ENCODE results near the gene GPR26.

Gene GPR26

GRCh38 chr10:123645615-123646014 is 20.5 kb upstream of the GPR26 start:
- no peak for DNase-seq (ENCODE audit: low read depth, low spot score)

GRCh38 chr10:123648595-123648994 is 17.6 kb upstream of the GPR26 start:
- no peak for DNase-seq (ENCODE audit: low read depth, low spot score)

GRCh38 chr10:123649676-123650075 is 16.5 kb upstream of the GPR26 start:
- no peak for DNase-seq (ENCODE audit: low read depth, low spot score)

GRCh38 chr10:123651421-123652047 is 14.6 kb upstream of the GPR26 start:
- no peak for DNase-seq (ENCODE audit: low read depth, low spot score)

GRCh38 chr10:123655751-123656150 is 10.4 kb upstream of the GPR26 start:
- DNase-seq (ENCODE audit: low read depth, low spot score) = peak; percentile 85

GRCh38 chr10:123663522-123663921 is 2.6 kb upstream of the GPR26 start:
- DNase-seq (ENCODE audit: low read depth, low spot score) = no peak

GRCh38 chr10:123665491-123666286 is 466 bp upstream of the GPR26 start:
- no peak for DNase-seq (ENCODE audit: low read depth, low spot score)

GRCh38 chr10:123669886-123670285 is 3.7 kb downstream of the GPR26 start:
- no peak for DNase-seq (ENCODE audit: low read depth, low spot score)

- DNase-seq (ENCODE audit: low read depth, low spot score) = no peak
Observed at GRCh38 chr10:123673198-123673597, 7.0 kb downstream of the GPR26 start.

GRCh38 chr10:123674741-123675140 is 8.6 kb downstream of the GPR26 start:
- DNase-seq (ENCODE audit: low read depth, low spot score) = no peak

GRCh38 chr10:123675811-123676210 is 9.7 kb downstream of the GPR26 start:
- no peak for DNase-seq (ENCODE audit: low read depth, low spot score)

GRCh38 chr10:123677556-123677955 is 11.4 kb downstream of the GPR26 start:
- no peak for DNase-seq (ENCODE audit: low read depth, low spot score)

- DNase-seq (ENCODE audit: low read depth, low spot score) = peak; percentile 66
Observed at GRCh38 chr10:123678376-123678775, 12.2 kb downstream of the GPR26 start.

- DNase-seq (ENCODE audit: low read depth, low spot score) = no peak
Observed at GRCh38 chr10:123681285-123681684, 15.1 kb downstream of the GPR26 start.

GRCh38 chr10:123682477-123682876 is 16.3 kb downstream of the GPR26 start:
- no peak for DNase-seq (ENCODE audit: low read depth, low spot score)

GRCh38 chr10:123683459-123683858 is 17.3 kb downstream of the GPR26 start:
- no peak for DNase-seq (ENCODE audit: low read depth, low spot score)

- no peak for DNase-seq (ENCODE audit: low read depth, low spot score)
Observed at GRCh38 chr10:123683865-123684264, 17.7 kb downstream of the GPR26 start.

- DNase-seq (ENCODE audit: low read depth, low spot score) = no peak
Observed at GRCh38 chr10:123685260-123685659, 19.1 kb downstream of the GPR26 start.

- peak; percentile 77 for DNase-seq (ENCODE audit: low read depth, low spot score)
Observed at GRCh38 chr10:123687758-123688157, 21.6 kb downstream of the GPR26 start.

- no peak for DNase-seq (ENCODE audit: low read depth, low spot score)
Observed at GRCh38 chr10:123689880-123690279, 23.7 kb downstream of the GPR26 start.

GRCh38 chr10:123703195-123703790 is 37.1 kb downstream of the GPR26 start:
- DNase-seq (ENCODE audit: low read depth, low spot score) = no peak

GRCh38 chr10:123704076-123704475 is 37.9 kb downstream of the GPR26 start:
- DNase-seq (ENCODE audit: low read depth, low spot score) = no peak

GRCh38 chr10:123704812-123705211 is 38.7 kb downstream of the GPR26 start:
- no peak for DNase-seq (ENCODE audit: low read depth, low spot score)
